HG03060 (cell line): ENCODE measurements around the gene SKI.

Source experiments
- ATAC-seq: cut with Tn5 transposase; IDR thresholded peaks from one replicate; pipeline ENCODE4 v1.9.1; 2021; ENCODE audit warnings: low read depth, moderate number of reproducible peaks; ENCODE audit not compliant: unreplicated experiment

The SKI gene

GRCh38 chr1:2272686-2273400 is 44.7 kb downstream of the SKI start:
- ATAC-seq, result no peak

DNA sequence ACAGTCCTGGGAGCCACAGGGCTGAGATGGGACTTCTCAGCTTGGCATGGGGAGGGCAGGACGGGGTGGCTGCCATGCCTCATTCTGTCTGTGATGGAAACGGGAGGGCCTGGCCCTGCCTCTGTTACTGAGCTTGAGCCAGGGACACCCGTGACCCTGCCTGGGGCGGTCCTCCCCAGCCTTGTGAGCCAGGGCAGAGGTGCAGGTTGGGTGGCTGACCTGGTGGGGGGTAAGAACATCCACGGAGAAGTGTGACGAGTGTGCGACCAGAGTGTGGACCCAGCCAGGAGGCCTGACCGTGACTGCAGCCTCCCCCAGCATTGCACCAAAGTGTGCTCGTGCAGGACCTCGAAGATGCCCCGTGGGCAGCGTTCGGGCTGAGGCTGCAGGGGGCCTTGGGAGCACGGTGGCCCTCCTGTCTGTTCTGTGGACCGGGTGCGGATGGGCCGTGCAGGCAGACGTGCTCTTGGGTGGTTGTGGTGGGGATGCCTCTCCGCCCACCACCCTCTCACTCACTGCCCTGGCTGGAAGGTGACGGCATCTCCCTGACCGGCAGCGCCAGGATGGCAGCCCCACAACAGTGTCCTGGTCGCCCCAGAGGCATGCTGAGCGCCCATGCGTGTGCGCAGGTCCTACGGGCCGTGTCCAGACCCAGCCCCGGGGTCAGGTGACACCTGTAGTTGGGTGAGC is 45.4 kb downstream of the SKI start:
- no peak for ATAC-seq

DNA sequence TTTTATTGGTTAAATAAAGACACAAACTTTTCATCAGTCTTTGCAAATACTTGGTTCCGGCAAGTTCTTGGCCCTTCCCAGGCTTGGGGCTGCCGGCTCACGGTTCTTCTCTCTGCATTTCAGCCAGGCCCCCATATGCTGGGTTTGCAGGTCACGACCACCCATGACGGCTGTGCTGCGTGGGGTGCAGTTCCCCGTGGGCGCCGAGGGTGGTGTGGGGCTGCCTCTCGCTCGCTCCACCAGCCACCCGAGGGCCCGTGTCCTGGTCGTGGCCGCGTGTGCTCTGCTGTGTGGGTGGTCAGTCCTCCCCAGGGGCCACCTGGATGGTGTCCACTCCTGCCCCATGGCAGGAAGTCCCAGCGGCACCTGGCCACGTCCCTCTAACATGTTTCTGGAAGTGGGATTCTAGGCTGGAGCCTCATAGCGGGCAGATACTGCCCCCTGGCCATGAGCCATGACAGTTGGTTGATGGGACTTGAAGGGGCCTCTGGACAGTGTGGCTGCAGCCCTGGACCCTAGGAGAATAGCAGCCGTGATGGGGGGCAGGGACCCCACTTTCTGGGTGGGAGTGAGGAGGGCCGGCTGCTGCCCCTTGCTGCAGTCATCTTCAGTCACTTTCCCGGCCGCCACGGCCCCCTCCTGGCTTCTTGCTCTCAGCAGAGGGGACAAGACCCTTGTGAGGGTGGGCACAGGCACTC is 46.3 kb downstream of the SKI start:
- ATAC-seq, result no peak

DNA sequence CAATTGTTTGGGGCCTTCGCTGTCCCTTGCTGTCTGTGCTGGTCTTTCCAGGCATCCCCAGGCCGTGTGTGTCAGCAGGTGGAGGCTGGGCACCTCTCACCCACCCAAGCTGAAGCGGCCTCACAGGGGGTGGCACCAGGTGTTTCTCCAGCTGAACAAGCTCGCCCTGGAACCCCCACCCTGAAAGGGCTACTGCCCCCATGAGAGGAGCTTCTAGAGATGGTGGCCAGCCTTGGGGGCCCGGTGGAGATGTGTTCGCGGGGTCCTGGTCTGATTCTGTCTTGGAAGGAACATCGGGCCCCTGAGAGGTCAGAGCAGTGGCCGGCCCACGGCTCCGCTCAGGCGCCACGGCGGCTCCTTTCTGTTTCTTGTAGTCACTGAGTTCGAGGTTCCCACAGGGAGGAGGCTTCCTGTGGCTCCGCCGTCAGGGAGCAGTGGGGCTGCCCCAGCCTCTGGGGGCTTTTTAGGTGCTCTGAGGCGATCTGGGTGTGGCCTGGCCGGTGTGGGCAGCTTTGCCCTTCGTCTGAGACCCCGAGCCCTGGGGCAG is 46.9 kb downstream of the SKI start:
- no peak for ATAC-seq

DNA sequence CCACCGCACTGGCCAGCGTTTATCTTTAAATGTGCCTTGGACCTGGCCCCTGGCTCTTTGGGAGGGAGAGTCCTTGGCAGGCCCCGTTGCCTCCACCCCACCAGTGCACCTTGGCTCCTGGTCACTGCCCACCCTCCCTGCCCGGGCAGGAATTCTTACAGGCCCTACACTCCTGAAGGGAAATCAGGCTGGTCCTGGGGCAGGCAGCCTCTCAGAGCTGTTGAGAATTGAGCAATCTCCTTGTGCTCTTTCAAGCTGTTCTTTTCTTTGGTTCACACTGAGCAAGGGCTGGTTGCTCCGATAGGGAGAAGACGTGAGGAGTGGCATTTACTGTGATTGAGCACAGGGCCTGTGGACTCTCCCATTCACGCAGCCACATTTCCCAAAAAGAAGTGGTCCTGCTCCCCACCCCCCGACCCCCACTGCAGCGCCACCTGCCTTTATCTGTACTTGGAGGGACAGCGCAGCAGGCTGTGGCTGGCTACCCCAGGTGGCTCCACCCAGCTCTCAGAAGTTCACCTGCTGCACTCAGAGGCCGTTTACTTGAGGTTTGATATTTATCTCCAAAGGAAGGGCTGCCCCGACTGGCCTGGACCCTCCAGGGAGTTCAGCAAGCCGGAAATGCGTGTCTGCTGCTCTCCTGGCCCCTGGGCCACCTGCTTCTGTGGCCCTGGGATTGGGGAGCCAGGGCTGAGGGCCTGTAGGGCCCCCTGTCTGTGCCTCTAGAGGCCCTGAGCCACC is 47.8 kb downstream of the SKI start:
- ATAC-seq, result no peak

GRCh38 chr1:2276803-2277580 is 48.9 kb downstream of the SKI start:
- no peak for ATAC-seq

GRCh38 chr1:2277741-2278488 is 49.8 kb downstream of the SKI start:
- ATAC-seq, result no peak

DNA sequence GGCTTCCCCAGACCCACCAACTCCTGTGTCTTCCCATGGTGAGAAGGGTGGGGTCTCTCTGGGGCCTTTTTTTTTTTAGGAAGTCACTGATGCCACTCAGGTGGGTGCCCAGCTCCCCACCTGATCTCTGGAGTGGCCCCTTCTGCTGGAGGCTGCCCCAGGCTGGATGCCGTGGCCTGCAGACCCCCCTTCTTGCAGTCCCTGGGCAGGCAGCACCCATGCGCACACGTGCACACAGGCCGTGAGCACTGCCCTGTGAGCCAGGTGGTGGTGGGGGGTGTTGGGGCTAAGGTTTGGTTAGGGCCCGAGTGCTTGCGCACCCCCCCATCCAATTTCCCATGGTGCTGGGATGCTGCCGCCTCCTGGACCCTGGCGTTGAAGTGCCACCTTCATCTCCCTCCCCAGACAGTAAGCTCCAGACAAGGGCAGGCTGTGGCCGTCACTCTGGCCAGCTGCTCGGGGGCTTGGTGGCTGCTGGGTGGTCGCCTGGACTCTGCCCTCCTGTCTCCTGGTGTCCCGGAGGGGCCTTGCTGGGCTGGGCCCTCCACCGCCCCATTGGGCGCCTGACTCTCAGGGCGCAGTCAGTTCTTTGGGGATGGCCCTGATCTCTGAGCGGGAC is 50.6 kb downstream of the SKI start:
- ATAC-seq, result no peak

GRCh38 chr1:2279210-2279639 is 51.1 kb downstream of the SKI start:
- no peak for ATAC-seq

DNA sequence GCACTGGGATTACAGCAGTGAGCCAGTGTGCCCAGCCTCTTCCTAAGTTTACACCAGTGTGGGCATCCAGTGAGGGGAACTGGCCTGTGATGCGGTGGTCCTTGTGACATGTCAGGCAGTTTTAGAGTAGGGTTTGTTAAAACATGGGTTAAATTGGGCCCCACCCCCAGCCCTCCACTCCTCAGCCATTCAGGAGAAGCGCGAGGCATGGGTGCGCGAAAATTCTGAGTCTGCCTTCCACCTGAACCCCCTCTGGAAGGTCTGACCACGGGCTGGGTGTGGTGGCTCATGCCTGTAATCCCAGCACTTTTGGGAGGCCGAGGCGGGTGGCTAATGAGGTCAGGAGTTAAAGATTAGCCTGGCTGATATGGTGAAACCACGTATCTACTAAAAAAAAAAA is 51.7 kb downstream of the SKI start:
- ATAC-seq, result no peak

- no peak for ATAC-seq
Measured at GRCh38 chr1:2282556-2283270, 54.6 kb downstream of the SKI start.

DNA sequence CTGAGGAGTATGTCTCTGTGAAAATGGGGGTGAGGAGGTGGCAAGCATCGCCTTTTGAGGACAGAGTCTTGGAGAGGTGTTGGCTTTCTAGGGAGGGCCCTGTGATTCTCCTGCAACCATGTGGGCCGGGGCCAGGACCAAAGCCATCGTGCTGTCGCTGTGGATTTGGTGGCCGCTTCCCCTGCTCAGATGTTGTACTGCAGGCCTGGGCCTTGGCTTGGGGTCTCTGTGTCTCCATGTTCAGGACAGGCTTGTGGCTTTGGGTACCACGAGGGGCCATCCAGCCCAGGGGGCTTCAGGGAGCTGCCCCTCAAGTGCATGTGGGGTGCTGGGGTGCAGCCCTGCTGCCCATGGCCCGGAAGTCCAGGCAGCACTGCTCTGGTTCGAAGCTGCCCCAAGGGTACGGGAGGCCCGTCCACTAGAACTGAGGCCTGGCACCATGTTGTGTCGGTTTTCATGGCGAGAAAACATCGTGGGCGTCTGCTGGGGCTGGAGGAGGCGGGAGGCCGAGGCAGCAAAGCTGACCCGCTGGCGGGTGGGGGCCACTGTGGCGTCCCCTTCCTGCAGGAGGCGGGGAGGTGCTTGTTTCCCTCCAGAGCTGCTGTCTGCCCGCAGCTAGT is 55.4 kb downstream of the SKI start:
- no peak for ATAC-seq

DNA sequence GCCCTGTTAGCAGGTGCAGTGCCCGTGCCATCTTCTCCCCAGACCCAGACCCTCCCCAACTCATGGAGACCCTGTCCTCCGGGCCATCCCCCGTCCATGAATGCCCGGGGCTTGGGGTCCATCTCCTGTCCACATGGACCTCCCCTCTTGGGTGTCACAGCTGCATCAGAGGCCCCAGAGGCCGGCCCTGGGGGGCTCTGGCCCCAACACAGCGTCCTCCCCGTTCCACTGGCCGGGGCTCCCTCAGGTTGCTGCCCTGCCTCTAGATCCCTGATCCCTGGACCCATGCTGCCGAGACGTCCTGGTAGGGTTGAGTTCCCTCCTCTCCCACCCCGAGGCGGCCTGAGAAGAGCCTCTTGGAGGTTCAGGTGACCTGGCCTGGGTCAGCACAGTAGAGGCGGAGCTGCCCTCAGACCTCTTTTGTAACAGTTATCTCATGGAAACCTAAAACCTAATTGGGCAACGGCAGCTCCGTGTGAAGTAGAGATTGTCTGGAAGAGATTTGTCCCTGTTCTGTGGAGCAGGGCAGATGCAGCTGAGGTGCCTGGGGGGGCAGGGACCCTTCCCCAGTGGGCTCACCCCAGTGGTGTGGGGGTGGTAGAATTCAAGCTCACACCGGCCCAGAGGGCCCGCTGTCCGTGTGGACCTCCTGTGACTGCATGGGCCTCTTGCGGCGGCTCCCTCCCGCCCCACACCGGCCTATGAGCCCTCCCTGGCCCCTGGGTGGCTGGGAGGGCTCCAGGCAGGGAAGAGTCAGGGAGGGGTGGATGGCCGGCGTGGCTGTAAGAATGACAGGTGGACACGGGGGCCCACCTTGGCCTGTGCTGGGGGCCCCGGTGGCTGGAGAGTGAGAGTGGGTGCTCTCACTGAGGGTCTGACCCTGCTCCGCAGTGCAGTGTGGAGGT is 56.1 kb downstream of the SKI start:
- ATAC-seq, result no peak

DNA sequence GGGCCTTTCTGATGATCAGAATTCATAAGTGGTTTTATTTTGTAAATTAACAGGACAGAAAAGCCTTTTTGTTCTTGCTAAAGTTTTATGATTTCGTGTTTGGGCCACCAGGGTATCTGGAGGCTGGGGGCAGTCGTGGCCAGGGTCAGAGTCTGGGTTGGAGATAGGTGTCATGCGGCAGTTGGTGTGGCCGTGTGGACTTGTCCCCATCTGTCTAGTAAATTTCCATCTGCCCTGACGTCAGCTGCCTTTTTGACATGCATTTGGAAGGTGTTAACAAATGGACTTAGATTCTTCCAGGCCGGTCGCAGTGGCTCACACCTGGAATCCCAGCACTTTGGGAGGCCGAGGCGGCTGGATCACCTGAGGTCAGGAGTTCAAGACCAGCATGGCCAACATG is 56.8 kb downstream of the SKI start:
- ATAC-seq, result no peak

GRCh38 chr1:2286923-2287322 is 58.8 kb downstream of the SKI start:
- ATAC-seq, result no peak

DNA sequence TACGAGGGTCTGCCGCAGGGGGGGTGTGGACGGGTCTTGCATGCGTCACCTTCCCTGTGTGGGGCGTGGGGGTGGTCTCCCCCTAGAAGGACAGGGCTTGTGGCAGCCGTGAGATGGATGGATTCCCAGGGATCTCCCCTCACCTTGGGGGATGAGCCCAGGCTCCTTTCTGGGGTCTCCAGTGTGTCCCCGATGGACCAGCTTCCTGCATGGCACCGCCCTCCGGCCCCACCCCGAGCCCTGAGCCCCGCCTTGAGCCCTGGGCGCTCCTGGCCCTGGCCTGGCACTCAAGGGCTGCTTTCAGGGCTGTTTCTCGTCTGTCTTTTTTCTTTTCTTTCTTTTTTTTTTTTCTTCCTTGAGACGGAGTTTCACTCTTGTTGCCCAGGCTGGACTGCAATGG is 59.5 kb downstream of the SKI start:
- ATAC-seq, result no peak

GRCh38 chr1:2288311-2288710 is 60.2 kb downstream of the SKI start:
- ATAC-seq, result no peak
